OCI-M2 (cell line): ENCODE data around the gene MORN4.
"Not testable (repeated sequence)": the region's sequence is repeated elsewhere in the genome, so short reads cannot be mapped to it uniquely, and the experiment has no call there.

ENCODE experiments used
- DNase-seq: peaks from one replicate; lab custom pipeline; 2025; ENCODE audit not compliant: unreplicated experiment; lab: John Stamatoyannopoulos, UW

Gene MORN4

DNA sequence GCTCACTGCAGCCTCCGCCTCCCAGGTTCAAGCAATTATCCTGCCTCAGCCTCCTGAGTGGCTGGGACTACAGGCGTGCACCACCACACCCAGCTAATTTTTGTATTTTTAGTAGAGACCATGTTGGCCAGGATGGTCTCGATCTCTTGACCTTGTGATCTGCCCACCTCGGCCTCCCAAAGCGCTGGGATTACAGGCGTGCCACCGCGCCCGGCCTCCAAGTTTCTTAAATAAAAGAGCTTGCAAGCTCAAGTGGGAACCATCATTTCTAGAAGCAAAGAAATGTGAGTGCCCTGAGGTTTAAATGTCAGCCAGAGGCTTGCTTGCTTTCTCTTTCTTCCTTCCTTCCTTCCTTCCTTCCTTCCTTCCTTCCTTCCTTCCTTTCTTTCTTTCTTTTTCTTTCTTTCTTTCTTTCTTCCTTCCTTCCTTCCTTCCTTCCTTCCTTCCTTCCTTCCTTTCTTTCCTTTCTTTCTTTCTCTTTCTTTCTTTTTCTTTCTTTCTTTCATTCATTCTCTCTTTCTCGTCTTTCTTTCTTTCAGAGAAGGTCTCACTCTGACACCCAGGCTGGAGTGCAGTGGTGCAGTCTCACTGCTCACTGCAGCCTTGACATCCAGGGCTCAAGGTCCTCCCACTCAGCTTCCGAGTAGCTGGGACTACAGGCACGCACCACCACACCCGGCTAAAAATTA is 9.3 kb upstream of the MORN4 start:
- not testable (repeated sequence) for DNase-seq

DNA sequence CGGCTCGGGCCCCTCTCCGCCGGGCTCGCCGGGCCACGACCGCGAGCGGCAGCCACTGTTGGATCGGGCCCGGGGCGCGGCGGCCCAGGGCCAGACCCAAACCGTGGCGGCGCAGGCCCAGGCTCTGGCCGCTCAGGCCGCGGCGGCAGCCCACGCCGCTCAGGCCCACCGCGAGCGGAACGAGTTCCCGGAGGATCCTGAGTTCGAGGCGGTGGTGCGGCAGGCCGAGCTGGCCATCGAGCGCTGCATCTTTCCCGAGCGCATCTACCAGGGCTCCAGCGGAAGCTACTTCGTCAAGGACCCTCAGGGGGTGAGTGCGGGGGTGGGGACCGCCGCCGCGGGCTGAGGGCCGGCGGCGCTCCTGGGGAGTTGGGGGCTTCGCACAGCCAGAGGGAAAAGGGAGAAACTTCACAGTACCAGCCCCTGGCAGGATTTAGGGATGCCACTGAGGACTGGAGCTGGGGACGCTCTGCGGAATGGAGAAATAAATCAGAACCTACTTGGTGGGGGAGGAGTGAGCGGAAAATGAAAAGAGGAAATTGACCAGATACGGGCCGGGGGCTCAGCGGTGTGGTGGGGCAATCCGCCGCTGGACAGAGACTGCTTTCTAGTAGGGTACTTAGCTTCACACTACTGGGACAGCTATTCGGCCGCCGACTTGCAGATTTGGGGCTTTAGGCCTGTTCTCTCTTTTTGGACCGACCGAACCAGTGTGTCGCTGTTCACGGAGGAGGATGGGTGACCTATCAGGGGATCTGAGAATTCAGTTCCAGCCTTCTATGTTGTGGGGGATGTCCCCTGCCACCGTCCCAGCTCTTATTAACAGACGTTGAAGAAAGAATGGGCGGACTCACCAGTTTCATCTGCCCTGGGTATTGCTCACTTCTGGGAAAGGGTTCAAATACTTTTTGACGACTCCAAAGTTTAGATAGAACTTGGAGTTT is 7.8 kb upstream of the MORN4 start:
- peak; percentile 32 for DNase-seq

DNA sequence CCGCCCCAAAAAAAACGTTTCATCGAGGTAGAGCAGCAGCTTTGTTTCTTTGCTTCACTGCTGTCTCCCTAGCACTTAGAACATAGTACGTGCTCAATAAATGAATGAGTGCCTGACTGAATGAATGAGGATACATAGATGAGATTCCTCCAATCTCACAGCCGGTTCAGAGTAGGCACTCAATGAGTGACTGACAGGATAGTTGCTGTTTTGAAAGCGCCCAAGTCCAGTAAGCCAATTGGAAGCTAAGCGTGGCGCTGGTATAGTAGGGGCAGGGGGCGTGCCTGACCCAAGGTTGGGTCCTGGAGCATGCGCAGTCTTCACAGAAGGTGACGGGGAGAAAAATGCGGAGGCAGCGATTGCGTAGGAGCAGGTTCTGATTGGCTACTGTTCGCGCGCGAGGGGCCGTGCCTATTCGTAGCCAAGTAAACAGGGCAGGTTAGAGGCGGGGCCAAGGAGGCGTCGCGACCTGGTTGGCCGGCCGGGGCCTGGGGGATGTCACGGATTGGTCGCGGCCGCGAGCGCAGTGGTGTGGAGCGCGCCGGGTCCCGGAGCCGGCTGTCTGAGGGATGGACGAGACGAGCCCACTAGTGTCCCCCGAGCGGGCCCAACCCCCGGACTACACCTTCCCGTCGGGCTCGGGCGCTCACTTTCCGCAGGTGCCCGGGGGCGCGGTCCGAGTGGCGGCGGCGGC is 7.0 kb upstream of the MORN4 start, which contains the start of gene PI4K2A:
Gene PI4K2A (plus strand): TSS at position 498 of the 694 bp plus-strand sequence. CDS start 72 bp downstream, at position 570.
- peak; percentile 96 for DNase-seq

DNA sequence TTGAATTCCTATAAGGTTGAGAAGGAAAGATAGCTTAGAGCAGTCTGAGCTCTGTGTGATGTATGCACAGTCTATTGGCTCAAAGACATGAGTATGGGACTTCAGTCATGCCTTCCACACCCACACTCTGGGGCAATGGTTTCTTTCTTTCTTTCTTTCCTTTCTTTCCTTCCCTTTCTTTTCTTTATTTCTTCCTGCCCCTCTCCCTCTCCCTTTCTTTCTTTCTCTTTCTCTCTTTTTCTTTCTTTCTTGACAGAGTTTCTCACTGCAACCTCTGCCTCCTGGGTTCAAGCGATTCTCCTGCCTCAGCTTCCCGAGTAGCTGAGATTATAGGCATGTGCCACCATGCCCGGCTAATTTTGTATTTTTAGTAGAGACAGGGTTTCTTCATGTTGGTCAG is 5.8 kb upstream of the MORN4 start:
- DNase-seq, result not testable (repeated sequence)

DNA sequence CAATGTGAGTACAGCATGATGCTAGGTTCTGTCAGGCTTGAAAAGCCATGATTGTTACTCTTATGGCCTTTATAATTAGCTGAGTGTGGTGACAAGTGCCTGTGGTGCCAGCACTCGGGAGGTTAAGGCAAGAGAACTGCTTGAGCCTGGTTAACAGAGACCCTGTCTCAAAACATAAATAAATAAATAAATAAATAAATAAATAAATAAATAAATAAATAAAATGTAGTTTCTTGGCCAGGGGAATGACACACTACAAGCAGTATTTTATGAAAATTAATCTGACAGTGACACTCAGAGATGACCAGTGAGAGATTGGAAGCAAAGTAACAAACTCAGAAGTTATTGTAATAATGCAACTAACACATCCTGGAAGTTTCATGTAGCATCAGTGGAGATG is 2.3 kb upstream of the MORN4 start:
- DNase-seq, result no peak

DNA sequence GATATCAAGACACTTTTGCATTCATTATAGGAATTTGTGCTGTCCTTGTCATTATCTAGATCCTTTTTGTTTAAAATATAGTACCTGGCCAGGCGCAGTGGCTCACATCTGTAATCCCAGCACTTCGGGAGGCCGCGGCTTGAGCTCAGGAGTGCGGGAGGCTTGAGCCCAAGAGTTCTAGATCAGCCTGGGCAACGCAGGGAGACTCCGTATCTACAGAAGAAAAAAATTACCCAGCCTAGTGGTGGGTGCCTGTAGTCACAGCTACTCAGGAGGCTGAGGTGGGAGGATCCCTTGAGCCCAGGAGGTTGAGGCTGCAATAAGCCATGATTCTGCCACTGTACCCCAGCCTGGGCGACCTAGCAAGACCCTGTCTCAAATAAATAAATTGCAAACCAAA is 621 bp upstream of the MORN4 start:
- DNase-seq, result no peak

DNA sequence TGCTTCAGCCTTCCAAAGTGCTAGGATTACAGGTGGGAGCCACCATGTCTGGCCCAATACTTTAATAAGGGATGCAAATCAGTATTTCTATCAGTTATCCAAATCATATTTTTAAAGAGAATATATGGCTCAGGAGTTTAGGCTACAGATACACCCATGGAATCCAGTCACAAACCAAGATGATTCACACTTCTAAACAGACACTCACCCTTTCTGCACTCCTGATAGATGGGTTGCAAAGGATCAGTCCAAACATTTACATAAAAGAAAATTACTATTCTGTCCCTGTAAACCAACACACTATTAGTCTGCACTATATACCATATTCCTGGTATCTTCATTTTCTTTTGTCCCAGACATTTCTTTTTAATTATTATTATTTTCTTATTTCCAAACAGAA is 2.2 kb downstream of the MORN4 start:
- DNase-seq, result no peak

DNA sequence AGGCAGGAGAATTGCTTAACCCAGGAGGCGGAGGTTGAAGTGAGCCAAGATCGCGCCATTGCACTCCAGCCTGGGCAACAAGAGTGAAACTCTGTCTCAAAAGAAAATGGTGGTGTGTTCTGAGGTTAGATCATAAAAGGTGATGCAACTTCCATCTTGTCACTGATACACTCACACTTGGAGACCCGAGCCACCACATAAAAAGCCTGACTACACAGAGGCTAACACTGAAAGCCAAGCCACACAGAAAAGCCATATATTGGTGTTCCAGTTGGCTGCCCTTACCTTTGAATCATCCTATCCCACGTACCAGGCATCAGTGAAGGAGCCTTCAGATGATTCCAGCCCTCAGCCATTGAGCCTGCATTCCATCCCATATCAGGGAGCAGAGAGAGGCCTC is 4.0 kb downstream of the MORN4 start:
- no peak for DNase-seq

DNA sequence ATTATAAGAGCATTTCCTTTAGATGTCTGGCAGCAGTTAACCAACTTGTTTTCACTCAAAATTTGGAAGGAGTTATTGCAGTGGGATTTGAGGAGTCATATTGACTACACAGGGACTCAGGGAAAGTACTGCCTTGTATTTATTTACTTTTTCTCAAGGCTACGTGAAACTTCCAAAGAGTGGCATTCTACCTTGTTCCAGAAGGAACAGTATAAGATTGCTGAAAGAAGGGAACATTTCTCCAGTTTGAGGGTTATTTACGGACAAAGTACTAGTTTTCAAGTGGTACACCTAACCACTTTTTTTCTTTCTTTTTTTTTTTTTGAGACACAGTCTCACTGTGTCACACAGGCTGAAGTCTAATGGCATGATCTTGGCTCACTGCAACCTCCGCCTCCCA is 5.1 kb downstream of the MORN4 start:
- DNase-seq, result no peak

DNA sequence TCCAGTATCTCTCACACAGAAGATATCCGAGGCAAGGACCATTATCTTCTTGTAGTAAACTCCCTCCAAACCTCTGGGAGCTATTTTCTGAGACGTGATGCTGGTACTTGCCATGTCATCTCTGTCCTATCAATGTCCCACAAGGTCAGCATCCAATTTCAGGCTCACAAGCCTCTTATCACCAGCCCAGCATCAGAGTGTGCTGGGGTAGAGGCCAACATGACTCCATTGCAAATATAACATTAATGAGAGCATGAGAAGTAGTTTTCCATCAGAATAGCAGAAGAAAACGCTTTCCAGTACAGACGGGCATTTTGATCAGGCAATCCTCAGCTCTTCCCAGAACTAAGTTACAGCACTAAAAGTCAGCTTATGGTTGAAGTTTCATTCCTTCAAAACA is 5.6 kb downstream of the MORN4 start:
- DNase-seq, result no peak

DNA sequence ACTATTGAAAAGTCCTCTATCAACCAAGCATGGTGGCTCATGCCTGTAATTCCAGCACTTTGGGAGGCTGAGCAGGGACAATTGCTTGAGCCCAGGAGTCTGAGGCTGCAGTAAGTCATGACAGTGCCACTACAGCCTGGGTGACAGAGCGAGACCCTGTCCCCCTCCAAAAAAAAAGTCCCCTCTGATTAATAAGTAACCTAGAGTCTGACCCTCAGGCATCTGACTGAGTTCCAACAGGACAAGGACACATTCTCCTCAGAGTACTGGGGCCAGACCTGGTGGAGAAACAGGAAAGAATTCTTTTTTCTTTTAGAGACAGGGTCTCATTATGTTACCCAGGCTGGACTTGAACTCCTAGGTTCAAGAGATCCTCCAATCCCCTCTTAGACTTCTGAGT is 10.0 kb downstream of the MORN4 start:
- no peak for DNase-seq

DNA sequence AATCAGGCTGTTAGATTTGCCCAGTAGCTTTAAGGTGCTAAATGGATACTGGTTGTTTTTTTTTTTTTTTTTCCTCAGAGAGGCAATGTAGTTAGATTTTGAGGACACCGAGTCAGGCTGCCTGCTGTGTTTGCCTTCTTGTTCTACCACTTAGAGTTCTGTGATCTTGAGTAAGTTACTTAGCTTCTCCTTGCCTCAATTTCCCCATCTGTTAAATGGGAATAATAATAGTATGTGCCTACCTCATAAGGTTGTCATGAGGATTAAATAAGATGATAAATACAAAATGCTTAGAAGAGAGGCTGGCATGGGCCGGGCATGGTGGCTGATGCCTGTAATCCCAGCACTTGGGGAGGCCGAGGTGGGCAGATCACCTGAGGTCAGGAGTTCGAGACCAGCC is 14.6 kb downstream of the MORN4 start:
- no peak for DNase-seq

DNA sequence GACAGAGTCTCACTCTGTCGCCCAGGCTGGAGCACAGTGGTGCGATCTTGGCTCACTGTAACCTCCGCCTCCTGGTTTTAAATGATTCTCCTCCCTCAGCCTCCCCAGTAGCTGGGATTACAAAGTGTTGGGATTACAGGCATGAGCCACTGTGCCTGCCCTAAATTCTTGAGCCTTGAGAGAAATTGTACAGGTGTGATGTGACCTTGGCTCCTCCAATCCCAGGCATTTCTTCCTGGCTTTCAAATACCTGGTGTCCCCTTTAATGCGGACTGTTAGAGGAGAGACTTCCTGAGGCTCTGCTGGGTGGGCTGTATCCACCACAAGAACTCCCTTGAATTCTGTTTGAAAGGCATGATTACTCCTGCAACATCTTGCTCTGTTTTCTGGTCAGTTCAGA is 15.0 kb downstream of the MORN4 start:
- no peak for DNase-seq

DNA sequence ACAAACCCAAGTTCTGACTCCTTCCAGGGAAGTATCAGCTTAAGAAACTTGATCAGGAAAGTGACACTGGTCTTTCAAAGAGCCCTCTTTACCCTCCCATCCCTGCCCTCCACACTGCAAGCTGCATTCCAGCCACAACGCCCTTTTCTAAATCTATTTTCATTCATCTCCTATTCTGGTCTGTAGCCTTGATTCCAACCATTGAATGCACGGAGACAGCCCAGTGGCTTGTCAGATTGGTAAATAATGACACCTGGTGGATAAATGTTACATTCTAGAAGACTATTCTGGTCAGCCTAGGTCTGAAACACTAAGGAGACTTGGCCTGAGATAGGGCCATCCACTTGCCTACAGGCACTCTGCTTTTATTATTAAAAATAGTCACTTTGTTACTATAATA is 20.9 kb downstream of the MORN4 start:
- DNase-seq, result no peak

DNA sequence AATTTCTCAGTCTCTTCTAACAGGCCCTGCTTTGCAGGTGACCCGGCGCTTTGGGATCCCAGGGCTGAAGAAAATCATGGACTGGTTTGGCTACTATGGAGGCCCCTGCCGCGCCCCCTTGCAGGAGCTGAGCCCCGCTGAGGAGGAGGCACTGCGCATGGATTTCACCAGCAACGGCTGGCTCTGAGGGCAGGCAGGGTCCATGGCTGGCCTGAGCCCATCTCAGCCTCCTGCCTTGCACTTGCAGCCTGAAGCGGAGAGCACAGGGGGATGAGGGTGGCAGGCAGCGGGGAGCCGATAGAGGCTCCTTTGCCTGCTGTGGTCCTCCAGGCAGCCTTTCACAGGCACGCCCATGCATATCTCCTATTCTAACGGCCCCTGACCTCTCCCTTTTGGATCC is 21.8 kb downstream of the MORN4 start:
- no peak for DNase-seq

DNA sequence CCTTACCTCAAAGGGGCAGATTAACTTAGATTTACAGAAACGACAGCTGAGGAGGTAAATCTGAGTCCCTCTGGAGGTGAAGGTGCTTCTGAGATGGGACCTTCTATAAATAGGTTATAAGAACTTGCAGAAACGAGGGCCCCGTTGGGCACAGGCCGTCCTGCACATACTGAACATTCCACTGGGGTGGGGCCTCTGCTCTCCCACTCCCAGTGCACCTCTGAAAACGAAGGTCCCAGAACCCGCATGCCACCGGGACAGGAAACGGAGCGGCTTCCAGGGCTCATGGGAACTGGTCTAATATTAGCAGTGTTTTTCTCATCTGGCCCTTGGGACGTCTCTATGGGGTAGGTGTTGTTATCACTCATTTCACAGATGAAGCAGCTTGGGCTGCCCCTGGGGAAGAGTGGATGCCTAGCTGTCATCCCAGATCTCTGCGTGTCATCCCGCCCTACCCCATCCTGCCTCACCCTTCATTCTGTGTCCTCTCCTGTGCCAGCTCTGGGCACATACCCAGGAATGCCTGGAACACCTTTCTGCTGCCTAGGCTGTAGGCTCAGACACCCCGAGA is 24.2 kb downstream of the MORN4 start:
- no peak for DNase-seq

DNA sequence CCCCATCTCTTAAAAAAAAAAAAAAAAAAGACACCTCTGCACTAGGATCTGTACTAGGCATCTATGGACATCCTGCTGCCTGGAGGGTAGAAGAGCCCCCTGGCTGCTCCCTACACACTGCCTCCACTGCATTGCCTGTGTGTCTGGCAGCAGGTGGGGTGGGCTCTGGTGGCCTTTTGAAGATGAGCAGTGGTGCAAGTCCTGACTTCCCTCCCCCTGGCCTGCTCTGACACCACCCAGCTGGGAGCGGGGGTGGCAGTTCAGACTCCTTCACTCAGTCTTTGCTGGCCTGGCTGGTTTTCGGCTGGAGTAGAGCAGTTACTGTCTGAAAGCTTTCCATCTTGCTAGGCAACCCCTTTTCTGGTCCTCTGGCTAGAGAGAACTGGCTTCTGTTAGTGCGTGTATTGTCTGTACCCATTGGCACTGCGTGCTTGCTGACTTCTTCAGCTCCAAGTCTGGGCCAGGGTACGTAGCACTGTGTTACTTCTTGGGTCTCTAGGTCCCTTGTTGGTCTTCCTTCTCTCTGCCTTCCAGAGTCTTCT is 26.1 kb downstream of the MORN4 start:
- no peak for DNase-seq

DNA sequence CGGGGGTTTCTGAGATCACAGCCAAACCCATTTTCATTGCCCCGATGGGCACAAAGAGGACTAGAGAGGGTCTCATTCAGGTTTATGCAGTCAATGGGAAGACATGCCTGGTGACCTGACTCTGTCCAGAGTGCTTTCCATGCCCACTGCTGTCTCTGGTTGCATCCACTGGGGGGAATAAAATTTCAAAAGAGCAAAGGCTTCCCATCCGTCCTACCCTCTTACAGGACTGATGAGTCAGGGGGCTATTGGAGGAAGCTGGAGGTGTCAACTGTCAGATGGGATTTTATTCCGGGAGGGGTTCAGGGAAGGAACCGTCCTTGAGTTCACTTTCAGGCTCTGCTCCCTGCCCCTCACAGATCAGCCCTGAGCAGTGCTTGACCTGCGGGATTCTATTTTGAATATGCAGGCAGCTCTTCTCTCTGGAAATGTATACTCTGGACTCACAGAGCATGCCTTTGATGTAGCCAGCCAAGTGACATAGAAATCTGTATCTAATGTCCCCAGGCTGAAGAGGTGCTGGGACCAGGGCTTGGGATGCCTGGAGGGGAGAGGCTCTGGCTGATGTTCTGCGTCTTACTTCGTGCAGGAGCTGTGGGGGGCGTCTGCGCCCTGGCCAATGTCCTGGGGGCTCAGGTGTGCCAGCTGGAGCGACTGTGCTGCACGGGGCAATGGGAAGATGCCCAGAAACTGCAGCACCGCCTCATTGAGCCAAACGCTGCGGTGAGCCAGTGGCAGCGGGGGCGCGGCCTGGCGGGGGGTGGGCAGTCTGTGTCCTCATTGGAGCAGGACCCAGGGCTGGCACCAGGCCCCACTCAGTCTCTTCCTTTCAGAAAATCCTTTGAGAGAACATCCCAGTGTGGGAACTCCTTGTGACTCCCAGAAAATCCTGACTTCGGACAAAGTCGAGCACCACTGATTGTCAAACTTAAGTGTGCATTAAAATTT is 31.8 kb downstream of the MORN4 start:
- DNase-seq, result no peak

DNA sequence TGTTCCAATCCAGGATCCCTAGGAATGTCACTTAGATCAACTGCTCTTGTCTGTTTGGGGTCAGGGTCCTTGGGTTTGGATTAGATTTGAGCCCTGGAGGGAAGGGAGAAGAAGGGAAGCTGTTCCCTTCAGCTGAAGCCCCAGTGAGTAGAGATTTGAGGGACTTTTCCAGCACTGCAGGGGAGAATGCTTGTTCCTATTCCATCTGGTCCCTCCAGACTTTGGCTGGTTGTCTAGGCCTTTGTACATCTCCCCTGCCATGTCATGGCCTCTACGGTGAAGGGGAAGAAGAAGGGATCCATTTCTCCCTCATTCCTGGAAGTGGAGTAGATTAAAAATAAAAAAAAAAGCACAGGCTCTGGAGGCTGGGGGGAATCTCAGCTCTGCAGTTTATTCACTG is 32.7 kb downstream of the MORN4 start:
- no peak for DNase-seq

DNA sequence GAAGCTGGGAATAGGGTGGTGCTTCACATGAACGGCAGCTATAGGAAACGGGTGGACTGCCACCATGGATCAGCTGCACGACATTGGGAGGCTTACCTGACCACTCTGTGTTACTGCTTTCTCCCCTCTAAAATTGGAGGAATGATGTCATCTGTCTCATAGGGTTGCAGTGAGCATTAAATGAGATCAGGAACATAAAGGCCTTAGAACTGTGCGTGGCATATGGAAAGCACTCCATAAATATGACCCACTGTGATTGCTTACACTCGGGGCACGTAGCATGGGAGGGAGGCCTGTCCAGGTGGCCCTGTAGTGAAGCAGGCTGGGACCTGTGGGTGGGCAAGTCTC is 34.1 kb downstream of the MORN4 start:
- no peak for DNase-seq
